ENCODE results near the gene RIMKLA.
A peak's percentile ranks its signal among the peaks of the same experiment; 100 is the strongest.

Gene RIMKLA

GRCh38 chr1:42430286-42431135, 49.9 kb downstream of the RIMKLA start:
- no peak for DNase-seq (ENCODE audit: low spot score)

DNA sequence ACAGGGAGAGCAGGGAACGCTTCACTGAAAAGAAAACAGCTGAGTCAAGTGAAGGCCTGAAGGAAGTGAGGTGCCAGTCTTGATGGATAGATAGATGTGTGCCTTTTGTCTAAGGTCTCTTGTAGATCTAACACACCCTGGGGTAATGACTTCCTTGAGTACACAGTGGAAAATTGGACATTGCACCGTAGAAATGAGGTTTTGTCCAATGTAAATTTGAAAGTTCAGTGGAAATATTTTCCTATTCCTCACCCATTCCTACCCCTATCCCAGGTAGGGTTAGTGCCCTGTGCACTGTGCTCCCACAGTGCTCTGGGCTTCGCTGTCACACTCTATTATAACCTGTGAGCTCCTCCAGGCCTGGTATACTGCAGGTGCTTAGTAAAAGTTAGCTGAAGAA, 50.9 kb downstream of the RIMKLA start:
- no peak for DNase-seq (ENCODE audit: low spot score)

DNA sequence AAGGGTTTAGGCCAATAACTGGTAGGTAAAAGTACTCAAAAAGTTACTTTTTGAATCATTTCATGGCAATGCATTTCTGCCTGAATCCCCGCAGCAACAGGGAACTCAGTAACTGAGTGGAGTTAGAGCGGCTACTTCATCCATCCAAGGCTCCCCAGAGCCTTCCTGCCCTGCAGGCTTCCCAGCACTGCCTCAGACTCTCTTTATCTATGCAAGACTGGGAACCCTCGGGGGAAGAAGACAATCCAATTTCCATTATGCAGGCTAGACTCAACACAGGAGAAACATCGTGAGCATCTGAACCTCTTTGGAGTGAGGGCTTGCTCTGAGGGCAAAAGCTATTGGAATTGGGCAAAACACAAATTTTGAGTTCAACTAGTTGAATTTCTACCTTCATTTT, 52.1 kb downstream of the RIMKLA start:
- DNase-seq (ENCODE audit: low spot score), result no peak

DNA sequence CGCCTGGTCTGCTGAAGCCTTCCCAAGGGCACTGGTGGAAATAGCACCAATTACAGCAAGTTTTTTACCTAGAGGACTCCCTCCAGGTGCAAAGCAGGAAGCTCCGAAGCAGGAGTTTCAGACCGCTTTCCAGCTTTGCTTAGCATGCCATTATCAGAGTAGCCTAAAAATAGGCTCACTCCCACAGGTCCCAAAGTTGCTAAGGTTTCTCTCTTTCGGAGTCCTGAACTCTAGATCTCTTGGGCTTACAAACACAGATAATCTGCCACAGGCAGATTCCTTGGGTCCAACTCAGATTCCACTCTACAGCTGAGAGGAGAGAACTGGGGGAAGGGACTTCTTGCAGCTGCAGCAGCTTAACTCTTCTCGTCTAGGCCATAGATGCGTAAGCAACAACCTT, 52.8 kb downstream of the RIMKLA start:
- no peak for DNase-seq (ENCODE audit: low spot score)

DNA sequence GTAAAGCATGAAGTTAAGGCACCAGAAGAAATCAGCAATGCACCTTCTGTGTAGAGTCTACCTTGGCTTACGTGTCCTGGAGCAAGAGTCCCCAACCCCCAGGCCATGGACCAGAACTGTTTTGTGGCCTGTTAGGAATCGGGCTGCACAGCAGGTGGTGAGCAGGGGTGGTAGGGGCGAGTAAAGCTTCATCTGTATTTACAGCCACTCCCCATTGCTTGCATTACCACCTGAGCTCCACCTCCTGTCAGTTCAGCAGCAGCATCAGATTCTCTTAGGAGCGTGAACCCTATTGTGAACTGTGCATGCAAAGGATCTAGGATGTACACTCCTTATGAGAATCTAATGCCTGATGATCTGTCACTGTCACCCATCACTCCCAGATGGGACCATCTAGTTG, 53.7 kb downstream of the RIMKLA start:
- no peak for DNase-seq (ENCODE audit: low spot score)

DNA sequence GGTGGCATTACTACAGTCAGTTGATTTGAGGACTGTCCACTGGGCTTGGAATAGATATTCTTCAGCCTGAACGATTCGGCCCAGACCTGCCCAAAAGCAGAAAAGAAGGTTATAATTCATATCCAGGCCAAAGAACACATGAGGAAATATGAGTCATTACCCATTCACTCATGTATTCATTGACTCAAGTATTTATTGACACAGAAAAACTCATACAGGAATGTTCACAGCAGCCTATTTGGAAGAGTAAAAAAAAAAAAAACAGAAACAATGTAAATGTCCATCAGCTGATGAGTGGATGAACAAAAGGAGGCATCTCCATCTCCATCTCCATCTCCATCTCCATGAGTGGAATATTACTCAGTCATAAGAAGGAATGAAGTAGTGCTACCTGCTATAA, 59.3 kb downstream of the RIMKLA start:
- no peak for DNase-seq (ENCODE audit: low spot score)

DNA sequence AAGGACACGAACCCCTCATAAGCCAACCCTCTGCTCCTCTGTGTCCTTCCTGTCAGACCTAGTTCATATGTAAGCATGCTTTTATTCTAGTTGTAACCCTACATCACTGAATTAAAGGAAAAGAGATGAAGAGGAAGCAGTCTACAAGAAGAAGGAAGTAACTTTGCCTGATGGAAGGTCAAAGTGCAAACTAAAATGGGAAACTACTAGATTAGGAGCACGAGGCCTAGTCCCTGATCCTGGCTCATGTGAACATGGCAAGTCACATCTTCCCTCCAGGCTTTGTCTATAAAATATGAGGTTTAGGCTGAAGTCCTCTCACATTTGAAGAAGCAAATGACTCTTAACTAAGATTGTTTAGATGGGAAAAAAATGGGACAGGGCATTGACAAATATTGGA, 62.1 kb downstream of the RIMKLA start:
- DNase-seq (ENCODE audit: low spot score), result no peak

- no peak for DNase-seq (ENCODE audit: low spot score)
Measured at GRCh38 chr1:42449256-42449655, 68.7 kb downstream of the RIMKLA start.

DNA sequence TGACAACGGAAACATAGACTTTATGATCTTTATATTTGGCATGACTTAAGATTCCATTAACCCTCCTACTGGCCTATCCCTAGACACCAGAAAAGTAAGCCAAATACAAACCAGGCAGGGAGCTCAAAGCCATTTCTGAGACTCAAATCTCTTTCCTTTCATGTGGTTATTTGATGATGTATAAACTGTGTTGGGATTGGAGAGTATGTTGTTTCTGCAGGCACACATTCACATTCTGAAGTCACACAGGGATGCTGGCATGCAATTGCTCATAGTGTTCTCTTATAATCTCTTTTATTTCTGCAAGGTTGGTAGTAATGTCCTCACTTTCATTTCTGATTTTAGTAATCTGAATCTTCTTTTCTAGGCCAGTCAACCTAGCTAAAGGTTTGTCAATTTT, 69.5 kb downstream of the RIMKLA start:
- no peak for DNase-seq (ENCODE audit: low spot score)

DNA sequence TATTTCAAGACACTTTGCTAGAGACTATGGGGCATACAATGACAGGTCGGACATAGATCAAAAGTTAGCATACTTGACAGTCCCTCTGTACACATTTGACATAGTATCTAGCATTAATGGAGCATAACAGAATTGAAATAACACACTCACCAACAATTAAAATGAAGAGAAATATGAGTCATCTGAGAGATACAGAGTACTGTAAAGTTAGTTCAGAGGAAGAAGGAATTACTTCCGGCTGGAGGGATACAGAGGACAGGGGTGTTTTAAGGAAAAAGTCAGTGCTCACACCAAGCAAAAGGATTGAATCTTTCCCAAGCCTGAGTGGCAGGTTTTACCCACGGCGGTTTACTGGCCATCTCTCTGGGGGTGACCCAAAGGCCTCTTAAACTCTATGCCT, 72.8 kb downstream of the RIMKLA start:
- no peak for DNase-seq (ENCODE audit: low spot score)

GRCh38 chr1:42454403-42454802, 73.8 kb downstream of the RIMKLA start:
- no peak for DNase-seq (ENCODE audit: low spot score)

DNA sequence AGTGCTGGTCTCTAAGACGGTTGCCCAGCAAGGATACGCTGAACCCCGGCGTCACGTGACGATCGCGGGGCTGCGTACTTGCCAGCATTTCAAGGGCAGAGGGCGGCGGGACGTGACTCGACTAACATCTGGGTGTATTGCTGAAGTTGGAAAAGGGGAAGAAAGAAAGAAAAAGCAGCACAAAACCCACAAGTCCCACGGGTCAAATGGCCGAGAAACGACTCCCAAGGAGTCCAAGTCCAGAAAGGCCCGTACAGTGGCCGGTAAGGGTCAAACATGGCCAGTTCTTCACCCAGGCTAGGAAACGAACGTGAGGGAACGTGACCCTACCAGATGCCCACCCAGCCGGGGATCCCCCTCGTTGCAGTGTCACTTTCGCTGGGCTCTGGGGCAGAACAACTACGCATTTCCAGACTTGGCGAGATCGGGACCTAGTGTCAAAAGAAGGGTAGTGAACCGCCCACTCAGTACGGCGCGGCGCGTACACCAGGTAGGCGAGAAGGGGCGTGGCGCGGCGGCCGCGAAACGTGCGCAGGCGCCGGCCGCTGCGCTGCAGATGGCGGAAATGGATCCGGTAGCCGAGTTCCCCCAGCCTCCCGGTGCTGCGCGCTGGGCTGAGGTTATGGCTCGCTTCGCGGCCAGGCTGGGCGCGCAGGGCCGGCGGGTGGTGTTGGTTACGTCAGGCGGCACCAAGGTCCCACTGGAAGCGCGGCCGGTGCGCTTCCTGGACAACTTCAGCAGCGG, 75.6 kb downstream of the RIMKLA start, which contains the start of the genes PPCS and ZMYND12:
TSS of gene PPCS (plus strand) at position 534 of the 744 bp plus-strand sequence. CDS start at position 557, 23 bp downstream.
TSS of gene ZMYND12 (minus strand) at position 13 of the 744 bp plus-strand sequence. CDS start 25 bp downstream, outside the sequence.
- DNase-seq (ENCODE audit: low spot score), result peak; percentile 85

GRCh38 chr1:42456754-42457089, 76.1 kb downstream of the RIMKLA start:
- peak; percentile 52 for DNase-seq (ENCODE audit: low spot score)

- no peak for DNase-seq (ENCODE audit: low spot score)
Measured at GRCh38 chr1:42461196-42461595, 80.6 kb downstream of the RIMKLA start.

DNA sequence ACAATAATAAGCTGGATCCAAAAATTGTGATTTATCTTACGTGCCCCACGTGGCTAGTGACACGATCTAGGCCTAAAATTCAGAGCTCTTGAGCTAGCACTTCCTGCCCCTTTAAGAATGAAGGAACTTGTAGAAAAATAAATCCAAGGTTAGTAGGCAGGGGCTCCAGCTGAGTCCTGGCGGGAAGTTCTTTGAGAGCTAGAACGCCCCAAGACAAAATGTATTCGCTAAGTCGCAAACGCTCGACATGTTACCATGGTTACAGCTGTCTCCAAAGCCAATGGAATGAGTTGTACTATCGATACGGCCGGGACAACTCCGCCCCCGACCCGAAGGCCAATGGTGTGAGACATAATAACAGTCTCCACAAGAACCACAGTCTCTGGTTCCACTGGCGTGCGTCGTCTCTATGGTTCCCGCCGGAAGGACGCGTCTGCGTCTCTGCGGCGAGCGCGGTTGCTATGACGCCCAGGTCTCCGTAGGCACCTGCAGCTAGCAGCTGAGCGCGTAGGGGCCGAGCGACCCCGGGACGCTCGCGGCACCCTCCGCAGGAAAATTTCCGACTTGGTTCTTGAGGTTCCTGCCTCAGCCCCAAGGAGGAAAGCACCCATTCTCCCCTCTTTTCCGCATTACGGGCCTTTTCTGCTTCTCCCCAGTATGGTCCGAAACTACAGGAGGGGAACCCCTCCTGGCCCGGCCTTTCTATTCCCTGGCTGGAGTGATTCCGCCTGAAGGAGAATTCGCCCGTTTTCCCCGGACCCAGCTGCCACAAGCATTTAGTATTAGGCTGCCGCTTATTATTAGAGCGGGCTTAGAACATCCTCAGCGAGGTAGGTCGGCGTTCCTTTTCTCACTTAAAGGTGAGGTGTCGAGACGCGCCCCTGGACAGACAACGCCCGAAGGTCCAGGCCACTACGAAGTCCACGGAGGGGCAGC, 82.5 kb downstream of the RIMKLA start, which contains the start of gene CCDC30:
TSS of gene CCDC30 (plus strand) at position 459 of the 936 bp plus-strand sequence. CDS start 17,266 bp downstream, outside the sequence.
- DNase-seq (ENCODE audit: low spot score), result peak; percentile 98

DNA sequence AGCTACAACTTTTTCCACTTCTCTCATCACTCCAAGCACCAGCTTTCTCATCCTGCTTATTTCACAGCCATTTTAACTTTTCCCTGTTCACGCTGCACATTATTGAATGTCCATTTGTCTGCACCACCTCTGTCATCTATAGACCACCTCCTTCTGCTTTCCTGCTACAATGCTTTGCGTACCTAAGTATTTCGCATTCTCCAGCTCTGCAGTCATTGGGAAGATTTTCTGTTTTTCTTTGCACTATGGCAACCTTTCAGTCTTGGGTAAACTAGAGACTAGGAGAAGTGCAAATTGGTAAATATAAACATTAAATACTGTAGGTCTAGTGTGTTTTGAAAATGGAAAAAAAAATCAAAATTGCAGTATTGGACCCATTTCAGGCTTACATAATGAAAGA, 83.3 kb downstream of the RIMKLA start:
- DNase-seq (ENCODE audit: low spot score), result no peak

- no peak for DNase-seq (ENCODE audit: low spot score)
Measured at GRCh38 chr1:42466030-42466429, 85.4 kb downstream of the RIMKLA start.

DNA sequence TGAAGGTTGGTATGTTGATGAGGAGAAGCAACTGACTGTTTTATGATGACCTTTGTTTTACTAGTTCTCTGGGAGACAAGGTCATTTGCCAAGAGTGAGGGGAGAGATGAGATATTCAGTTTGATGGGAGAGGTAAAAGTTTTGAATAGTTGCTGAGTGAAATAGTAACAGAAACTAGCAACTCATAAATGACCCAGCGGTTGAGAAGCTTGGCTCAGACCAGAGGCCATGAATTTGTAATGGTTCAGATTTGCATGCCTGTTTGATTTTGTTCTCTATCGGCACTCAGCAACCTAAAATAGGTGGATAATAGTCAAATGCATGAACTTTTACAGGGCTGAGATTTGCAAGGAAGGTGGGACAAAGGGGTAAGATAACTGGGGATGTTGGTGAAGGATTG, 89.1 kb downstream of the RIMKLA start:
- DNase-seq (ENCODE audit: low spot score), result no peak
